Fibroblast of the conjunctiva (primary cell): ENCODE measurements around the gene IL1RAPL1.
A peak's percentile ranks its signal among the peaks of the same experiment; 100 is the strongest.

Experiments
- DNase-seq: peaks from one replicate; pipeline ENCODE4 v3.0.0-alpha.2; 2010; ENCODE audit warnings: low read depth

Gene IL1RAPL1

DNA sequence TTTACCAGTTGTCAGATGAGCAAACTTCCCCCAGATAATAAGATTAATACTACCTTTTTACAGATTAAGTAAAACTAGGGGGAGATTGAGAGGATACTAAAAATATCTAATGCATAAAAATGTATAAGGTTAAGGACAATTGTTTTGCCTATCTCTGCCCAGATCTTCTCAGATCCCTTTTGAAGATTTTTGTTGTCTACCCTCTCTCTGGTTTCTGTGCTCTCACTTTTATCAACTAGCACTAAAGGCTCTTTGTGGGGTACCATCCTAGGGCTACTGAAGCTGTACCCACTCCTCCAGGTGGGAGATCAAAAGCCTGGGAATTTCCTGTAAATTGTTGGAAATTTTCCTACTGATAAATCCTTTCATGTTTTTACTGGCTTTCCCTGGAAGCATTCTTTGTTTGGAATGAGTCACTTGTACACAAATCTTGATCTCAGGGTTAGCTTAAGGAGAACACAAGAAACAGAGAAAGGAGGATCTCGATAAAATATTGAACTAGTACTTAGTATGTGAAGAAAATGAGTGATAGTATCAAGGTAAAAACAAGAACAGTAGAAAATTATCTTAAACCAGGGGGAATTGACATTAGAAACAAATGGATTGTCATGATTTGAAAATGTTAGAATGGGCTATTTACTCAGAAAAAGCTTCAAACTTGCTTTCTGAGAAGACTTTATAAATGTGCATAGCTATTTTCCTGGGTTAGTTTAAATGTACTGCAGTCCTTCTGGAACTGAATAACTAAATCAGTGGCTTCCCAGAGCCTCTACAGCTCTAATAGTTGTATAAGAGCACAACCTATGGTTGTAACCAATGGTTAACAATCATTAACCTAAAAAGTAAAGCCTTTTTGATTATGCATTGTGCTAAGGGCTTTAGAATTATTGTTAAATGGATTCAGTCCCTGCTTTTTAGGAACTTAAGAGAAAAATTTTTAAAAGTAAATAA, 948.2 kb downstream of the IL1RAPL1 start:
- no peak for DNase-seq

DNA sequence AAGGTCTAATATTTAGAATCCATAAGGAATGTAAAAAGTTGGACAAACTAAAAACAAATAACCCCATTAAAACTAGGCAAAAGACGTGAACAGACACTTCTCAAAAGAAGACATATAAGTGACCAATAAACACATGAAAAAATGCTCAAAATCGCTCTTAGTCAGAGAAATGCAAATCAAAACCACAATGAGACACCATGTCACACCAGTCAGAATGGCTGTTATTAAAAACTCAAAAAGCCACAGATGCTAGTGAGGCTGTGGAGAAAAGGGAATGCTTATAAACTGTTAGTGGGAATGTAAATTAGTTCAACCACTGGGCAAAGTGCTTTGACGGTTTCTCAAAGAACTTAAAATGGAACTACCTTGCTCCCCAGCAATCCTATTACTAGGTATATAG, 953.8 kb downstream of the IL1RAPL1 start:
- no peak for DNase-seq

- no peak for DNase-seq
Measured at GRCh38 chrX:29542152-29542551, 954.9 kb downstream of the IL1RAPL1 start.

DNA sequence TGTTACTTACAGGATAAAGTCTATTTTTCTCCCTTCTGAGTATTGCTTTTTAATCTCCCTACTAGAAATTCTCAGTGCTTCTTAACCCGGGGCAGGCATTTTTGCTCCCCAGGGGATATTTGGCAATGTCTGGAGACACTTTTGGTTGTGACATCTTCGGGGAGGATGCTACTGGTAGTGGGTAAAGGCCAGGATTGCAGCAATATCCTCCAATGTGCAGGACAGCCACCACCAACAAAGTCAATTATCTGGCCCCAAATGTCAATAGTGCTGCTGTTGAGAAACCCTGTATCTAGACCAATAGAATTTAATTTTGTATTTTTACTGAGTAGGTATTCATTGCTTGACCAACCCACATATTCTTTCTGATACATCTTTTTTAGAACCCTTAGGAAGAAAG, 958.6 kb downstream of the IL1RAPL1 start:
- no peak for DNase-seq

- DNase-seq = no peak
Measured at GRCh38 chrX:29547877-29548276, 960.6 kb downstream of the IL1RAPL1 start.

DNA sequence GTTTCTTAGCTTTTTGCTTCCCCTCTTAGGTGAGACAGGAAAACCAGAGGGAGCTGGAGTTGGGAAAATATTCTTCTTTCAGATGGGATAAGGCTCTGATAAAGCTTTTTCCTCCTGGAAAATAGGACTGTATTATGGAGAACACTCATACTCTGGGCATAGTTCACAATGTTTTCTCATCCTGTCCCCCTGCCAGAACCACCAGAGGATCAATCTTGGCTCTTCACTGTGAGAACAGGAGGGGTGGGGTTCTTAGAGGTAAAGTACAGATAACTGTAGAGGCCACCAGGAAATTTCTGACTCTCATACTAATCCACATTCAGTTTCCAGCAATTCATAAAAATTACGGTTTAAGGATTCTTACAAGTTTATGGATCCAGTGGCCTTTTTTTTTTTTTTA, 966.3 kb downstream of the IL1RAPL1 start:
- no peak for DNase-seq

DNA sequence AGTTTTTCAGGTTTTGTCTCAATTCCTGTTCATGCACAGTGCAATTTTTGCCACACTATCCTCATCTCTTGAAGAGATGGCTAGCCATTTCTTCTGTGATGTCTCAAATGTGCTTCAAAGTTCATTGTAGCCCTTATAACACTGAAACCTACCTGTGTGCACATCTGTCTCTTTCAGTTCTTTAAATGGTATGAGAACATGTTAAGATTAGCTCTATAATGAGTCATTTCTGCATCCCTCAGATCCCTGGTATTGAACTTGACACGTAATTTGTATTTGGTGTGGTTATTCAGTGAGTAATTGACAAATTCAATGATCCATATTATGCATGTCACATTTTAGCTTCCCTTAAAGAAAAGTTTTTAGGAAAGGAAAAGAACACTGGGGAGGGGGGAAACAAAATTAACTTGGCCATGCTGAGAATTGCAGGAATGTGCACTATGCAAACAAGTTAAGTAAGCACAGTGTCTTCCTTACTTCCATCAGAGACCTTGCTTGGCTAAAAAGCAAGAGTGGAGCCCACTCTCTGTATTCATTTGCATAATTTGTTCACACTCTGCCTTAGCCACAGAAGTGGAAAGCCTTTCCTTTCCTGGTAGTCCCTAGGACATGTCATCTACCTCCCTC, 968.3 kb downstream of the IL1RAPL1 start:
- no peak for DNase-seq

GRCh38 chrX:29560065-29560464, 972.8 kb downstream of the IL1RAPL1 start:
- DNase-seq = no peak

GRCh38 chrX:29561417-29561816, 974.2 kb downstream of the IL1RAPL1 start:
- DNase-seq = peak; percentile 32

DNA sequence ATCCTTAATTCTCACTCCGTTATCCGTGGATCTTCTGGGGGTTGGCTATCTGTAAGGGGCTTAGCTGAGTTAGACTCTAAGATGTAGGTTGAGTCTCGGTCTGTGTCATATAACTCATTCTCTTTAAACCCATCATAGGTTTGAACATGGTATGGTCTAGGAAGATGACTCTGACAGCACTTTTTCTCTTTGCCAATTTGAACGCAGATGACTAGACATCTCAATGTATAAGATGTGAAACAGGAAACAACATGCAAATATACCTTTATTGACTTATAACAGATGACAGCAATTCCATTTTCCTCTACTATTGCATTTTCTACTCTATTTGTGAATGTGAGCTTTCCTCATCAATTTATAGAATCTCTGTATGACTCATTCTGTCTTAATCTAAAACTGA, 993.3 kb downstream of the IL1RAPL1 start:
- DNase-seq = no peak

DNA sequence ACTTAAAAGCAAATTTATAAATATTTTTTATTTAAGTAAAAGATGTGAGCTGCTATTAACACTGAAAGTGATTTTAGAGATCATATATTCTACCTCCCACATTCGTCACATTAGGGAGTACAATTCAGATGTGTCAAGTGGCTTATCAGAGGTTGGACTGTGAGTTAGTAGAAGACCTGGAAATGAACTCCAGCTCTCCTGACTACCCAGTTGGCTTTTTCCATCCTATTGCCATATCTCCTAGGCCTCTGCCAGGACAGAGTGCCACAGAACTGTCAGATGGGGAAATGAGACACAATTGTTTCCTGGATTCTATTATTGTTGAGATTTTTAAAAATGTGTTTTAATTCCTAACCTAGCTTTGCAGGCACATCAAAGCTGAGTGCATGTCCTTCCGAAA, 994.0 kb downstream of the IL1RAPL1 start:
- DNase-seq = no peak

DNA sequence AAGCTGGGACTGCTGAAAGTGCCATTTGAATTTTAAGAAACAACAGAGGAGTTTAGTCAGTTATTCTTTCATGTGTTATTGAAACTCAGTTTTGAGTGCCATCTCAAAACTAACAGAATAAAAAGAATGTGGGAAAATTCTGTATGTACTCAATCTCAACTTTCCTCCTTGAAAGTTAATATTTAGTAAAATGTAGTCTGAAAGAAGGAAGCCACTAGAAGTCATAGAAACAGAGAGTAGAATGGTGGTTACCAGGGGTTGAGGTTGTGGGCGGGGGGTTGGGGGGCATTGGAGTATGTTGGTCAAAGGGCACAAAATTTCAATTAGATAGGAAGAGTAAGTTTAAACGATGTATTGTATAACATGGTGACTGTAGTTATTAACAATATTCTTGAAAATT, 999.9 kb downstream of the IL1RAPL1 start:
- no peak for DNase-seq

DNA sequence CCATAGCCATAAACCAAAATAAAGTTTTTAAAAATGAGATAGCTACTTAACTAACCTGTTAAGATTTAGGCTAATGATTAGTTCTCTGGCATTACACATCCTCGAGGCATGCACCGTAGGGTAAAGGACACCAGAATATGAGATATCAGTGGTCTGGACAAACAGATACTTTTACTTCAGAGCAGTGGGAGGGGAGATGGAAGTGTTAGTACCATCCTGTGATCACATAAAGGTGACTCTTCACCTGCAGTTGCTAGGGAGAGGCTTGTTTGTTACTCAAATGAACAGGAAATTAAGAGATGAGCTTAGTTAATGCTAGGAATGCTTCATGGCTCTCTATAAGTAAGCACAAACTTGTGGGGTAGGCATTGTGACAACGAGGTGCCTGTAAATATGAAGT, 1003.7 kb downstream of the IL1RAPL1 start:
- no peak for DNase-seq

DNA sequence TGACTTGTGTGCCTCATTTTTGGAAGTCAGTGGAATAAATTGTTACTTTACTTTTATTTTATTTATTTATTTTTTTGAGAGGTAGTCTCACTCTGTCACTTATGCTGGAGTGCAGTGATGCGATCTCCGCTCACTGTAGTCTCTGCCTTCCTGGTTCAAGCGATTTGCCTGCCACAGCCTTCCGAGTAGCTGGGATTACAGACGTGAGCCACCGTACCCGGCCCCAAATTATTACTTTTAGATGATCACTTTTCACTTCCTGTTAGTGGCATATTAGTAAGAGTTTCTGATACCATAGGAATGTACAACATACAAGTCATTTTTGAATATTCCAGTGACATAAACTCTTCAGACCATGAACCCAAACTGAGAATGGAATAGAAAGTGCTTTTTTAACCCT, 1017.1 kb downstream of the IL1RAPL1 start:
- DNase-seq = no peak

DNA sequence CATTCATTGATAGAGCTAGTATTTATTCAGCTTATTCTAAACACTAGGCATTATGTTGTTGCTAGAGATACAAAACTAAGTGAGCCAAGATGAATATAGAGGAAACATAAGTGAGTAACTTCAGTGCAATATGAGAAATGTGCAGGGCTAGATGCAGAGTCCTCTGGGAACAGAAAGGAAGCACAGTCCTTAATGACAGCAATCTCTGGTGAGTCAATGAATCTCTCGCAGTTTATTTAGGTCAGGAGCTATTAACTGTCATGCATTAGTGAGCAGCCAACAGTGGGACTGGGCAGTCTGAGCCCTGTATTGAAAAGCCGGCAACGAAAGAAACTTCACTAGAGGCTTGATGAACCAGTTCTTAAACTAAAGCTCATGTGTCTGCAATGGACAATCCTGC, 1030.0 kb downstream of the IL1RAPL1 start:
- peak; percentile 5 for DNase-seq

- DNase-seq = no peak
Measured at GRCh38 chrX:29617725-29618124, 1030.5 kb downstream of the IL1RAPL1 start.

DNA sequence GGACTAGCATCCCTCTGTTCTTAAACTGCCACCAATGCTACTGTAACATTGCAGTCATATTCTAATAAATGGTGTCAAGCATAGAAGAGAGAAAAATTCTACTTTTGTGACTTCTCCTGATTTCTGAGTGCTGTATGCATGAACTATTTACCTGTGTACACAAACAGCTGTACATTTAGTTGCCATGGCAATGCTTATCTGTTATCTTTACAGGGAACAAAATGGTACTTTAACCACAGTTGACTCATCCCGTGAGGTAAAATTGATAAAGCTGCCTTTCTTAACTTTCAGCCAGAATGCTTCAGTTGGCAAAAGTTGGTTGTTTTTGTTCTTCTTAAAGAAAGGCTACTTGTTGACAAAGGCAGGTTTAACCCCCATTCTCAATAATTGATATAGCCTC, 1040.6 kb downstream of the IL1RAPL1 start:
- no peak for DNase-seq

DNA sequence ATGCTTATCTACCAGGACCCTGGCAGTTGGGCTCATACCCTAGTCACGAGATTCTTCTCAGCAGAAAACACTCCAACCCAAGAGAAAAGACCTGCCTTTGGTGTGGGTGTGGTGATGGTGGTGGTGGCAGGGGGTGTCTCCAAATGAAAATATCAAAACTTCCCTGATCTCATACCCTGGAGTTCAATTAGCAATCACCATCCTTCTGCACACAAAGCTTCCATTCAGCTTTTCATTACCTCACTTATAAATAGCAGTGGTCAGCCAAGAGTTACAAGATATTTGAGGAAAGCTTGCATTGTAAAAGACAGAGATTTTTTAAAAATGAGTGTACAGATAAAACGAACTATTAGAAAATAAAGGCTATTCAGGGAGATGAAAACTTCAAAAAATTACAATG, 1047.3 kb downstream of the IL1RAPL1 start:
- no peak for DNase-seq

- DNase-seq = no peak
Measured at GRCh38 chrX:29636331-29636730, 1049.1 kb downstream of the IL1RAPL1 start.

GRCh38 chrX:29640106-29640505, 1052.9 kb downstream of the IL1RAPL1 start:
- no peak for DNase-seq

DNA sequence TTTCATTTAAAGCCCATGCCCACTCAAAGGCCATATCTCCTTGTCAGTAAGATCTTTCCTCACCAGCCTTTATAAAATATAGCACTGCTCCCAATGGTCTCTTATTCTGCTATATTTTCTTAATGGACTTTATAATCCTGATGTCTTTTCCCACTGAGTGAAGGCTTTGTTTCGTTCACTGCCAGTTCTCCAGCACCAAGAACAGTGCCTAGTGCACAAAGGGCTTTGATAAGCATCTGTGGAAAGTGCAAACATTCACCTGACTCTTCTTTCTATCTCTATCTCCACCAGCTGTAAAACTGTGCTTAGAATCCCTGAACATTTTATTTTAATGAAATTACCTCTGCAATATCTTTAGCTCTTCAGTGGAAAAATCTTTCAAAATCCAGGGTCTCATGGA, 1054.2 kb downstream of the IL1RAPL1 start:
- no peak for DNase-seq

DNA sequence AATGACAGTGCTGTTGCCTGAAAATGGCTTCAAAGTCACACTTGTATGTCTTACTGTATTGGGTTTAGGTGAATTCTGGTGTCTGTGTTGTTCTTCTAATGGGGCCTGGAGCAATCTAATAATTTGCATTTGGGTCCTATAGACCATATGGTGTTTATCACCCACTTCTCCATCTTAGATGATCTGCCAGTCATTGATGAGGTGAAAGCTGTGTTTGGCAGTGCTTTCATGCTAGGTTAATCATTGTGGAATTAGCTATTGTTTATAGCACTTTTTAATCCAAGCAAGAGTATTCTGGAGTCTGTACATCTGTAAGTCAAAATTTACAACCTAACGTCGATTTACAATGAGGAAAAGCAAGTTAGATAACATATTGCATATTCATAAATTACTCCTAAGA, 1055.9 kb downstream of the IL1RAPL1 start:
- DNase-seq = no peak

- no peak for DNase-seq
Measured at GRCh38 chrX:29648161-29648560, 1060.9 kb downstream of the IL1RAPL1 start.

DNA sequence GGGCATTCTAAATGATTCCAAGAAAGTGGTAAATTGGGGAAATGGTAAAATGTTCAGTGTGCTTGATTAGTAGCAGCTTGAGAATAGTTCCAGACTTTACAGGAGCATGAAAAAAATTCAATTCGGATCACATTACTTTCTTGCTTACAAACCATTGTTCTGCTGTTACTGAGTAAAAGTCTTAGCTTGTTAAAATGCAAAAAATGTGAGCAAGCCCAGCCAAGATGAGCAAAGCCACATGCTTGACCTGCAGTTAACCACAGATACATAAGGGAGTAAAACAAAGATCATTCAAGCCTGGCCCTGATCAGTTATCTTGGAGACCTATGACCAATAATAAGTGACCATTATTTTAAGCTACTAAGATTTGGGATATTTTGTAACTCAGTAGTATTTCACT, 1065.2 kb downstream of the IL1RAPL1 start:
- DNase-seq = peak; percentile 47
